Kidney (tissue), 14 donors: ENCODE measurements around the gene ANGPTL4. TPM values are rescaled to one million over a fixed set of nuclear protein-coding genes. Genes with fewer than 3 reads are reported as not detected.

Source experiments
- DNase-seq, 5 donors: peaks; one replicate each; pipeline ENCODE4 v3.0.0-alpha.2; 2013 to 2020
- FAIRE-seq: peaks from 2 replicates; lab custom pipeline; 2012; peaks lifted over from hg19 to GRCh38; lab: Jason Lieb, UNC
- H3K27ac ChIP-seq, 2 donors: one replicate each; pipeline ENCODE4 v1.7.0; 2013; ENCODE audit warnings: low read depth in 2 of 2, low read length in 2 of 2, inconsistent platforms in 1 of 2
- H3K27me3 ChIP-seq: one replicate; pipeline ENCODE4 v1.7.1; 2013; ENCODE audit warnings: low read length, inconsistent platforms; ENCODE audit not compliant: control insufficient read depth, insufficient read depth
- H3K36me3 ChIP-seq, 3 donors: one replicate each; pipeline versions ENCODE4 v1.7.0 to v1.7.1; 2013; ENCODE audit warnings: low read length in 3 of 3, control low read depth in 1 of 3, inconsistent platforms in 1 of 3; ENCODE audit not compliant: insufficient read depth in 3 of 3, control insufficient read depth in 2 of 3
- H3K4me1 ChIP-seq, 3 donors: one replicate each; pipeline versions ENCODE4 v1.7.0 to v1.7.1; 2013; ENCODE audit warnings: low read length in 3 of 3, inconsistent platforms in 1 of 3, low read depth in 1 of 3; ENCODE audit not compliant: control insufficient read depth in 2 of 3, insufficient read depth in 2 of 3
- H3K4me3 ChIP-seq, 3 donors: one replicate each; pipeline versions ENCODE4 v1.7.0 to v1.8.1; 2013; ENCODE audit warnings: low read length in 3 of 3, control low read depth in 1 of 3, inconsistent platforms in 1 of 3
- H3K9ac ChIP-seq, 3 donors: one replicate each; pipeline versions ENCODE4 v1.7.0 to v1.7.1; 2013; ENCODE audit warnings: low read length in 3 of 3, control low read depth in 1 of 3, inconsistent platforms in 1 of 3
- H3K9me3 ChIP-seq, 3 donors: one replicate each; pipeline versions ENCODE4 v1.7.0 to v1.7.1; 2013; ENCODE audit warnings: low read length in 3 of 3, control low read depth in 1 of 3, inconsistent platforms in 1 of 3; ENCODE audit not compliant: control insufficient read depth in 2 of 3, insufficient read depth in 1 of 3
- CTCF ChIP-seq: IDR thresholded peaks from 3 replicates; pipeline ENCODE4 v1.5.1; 2012; ENCODE audit warnings: mild to moderate bottlenecking, moderate library complexity, borderline replicate concordance; ENCODE audit not compliant: insufficient read depth; ENCODE audit errors: extremely low read depth
- intact Hi-C: fragments of 100-400 bp; cut with DNase I; formaldehyde crosslinking; loops from one replicate; pipeline ENCODE4 v1.11.1; 2022
- polyA plus RNA-seq: library from polyadenylated mRNA; stranded (reverse); fragments of 350-450 nt; fragmentation: Illumina TruSeq; extraction: RNeasy Lipid Tissue Mini Kit (QIAGEN cat#74804); gene quantifications from one replicate; pipeline ENCODE4 v1.2.3, GENCODE V29; 2014; ENCODE audit warnings: low read depth, low replicate concordance; ENCODE audit not compliant: insufficient read depth
- total RNA-seq: library from RNA; stranded (reverse); fragmentation: NEBNext Ultra II Directional; extraction: Animal tissue kit (Norgen Biotek cat#: 25700); gene quantifications from one replicate; pipeline ENCODE4 v1.2.1, GENCODE V29; 2021
- donor health status: control.
- donor health status: control.
- donor health status: control.
- donor health status: control.
- donor health status: control.
- donor health status: DM: yes; HTN: yes; CAD: no.
- donor health status: Normal renal cell carcinoma (clear cell type).

ANGPTL4 gene
- total and polyA plus RNA-seq, 2 donors from 2014 or later: 7.2 to 40.3 TPM

- DNase-seq (no peak), FAIRE-seq (no peak)
- no peak overlapping the region for H3K27ac ChIP-seq
These were observed 39.5 kb upstream of the ANGPTL4 start for GRCh38 chr19:8324186-8325050.

DNA sequence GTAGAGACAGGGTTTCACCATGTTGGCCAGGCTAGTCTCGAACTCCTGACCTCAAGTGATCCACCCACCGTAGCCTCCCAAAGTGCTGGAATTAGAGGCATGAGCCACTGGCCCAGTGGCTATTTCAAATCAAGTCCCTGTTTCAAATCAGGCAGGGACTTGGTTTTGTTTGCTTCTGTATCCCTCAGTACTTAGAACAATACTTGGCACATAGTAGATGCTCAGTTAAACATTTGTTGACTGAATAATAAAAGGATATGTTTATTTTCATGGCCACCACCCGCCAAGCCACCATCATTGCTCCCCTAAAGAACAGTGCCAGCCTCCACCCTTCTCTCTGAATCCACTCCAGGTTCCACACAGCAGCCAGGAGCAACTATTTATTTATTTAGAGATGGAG, 38.5 kb upstream of the ANGPTL4 start:
- no peaks in the 10 kb centered on the region for H3K27me3 ChIP-seq
- H3K9me3 ChIP-seq: no peaks in the 10 kb centered on the region
- H3K4me3 ChIP-seq: no peak overlapping the region
- H3K4me1 ChIP-seq: peaks cover 0 to 13% (median 10%) of the 10 kb centered on the region in 3 donors
- FAIRE-seq: no peak
- TF ChIP-seq CTCF: no peak
- H3K27ac ChIP-seq: no peak overlapping the region
- H3K36me3 ChIP-seq: peaks cover 2 to 7% (median 6%) of the 10 kb centered on the region in 3 donors
- intact Hi-C loops: no loop called here
- DNase-seq: no peak
- H3K9ac ChIP-seq: no peak overlapping the region

More at GRCh38 chr19:8324186-8325050, 39.5 kb upstream of the ANGPTL4 start:
- H3K4me1 ChIP-seq: peaks cover 3 to 22% (median 10%) of the 10 kb centered on the region in 3 donors
- peak; percentile 13 for TF ChIP-seq CTCF
- no peaks in the 10 kb centered on the region for H3K27me3 ChIP-seq
- peaks cover 2 to 7% (median 6%) of the 10 kb centered on the region in 3 donors for H3K36me3 ChIP-seq
- no peak overlapping the region for H3K4me3 ChIP-seq
- intact Hi-C loops: no loop called here
- no peaks in the 10 kb centered on the region for H3K9me3 ChIP-seq
- no peak overlapping the region for H3K9ac ChIP-seq

DNA sequence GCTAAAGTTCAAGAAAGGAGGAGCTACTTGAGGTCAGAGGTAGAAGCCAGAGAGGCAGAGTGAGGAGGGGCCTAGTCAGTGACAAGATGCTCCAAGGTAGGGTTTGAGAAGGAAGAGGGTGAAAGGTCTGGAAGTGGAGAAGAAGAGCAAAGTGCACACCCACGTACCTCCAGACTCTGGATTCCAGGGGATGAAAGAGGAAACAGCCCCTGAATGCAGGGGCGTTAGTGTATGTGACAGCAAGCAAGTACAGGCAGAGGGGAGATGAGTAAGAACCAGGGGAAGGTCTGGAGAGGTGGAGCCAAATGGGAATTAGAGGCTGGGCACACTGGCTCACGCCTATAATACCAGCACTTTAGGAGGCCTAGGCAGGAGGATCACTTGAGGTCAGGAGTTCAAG, 34.0 kb upstream of the ANGPTL4 start:
- peaks cover 0 to 6% (median 0%) of the 10 kb centered on the region in 3 donors for H3K4me1 ChIP-seq
- H3K9me3 ChIP-seq: no peaks in the 10 kb centered on the region
- no peak overlapping the region for H3K27ac ChIP-seq
- TF ChIP-seq CTCF: no peak
- no peak overlapping the region for H3K4me3 ChIP-seq
- H3K36me3 ChIP-seq: no peaks in the 10 kb centered on the region
- intact Hi-C loops: no loop called here
- no peak for DNase-seq
- FAIRE-seq: no peak
- no peak overlapping the region for H3K9ac ChIP-seq
- peaks cover 8% of the 10 kb centered on the region for H3K27me3 ChIP-seq
